Measurements from ENCODE around the gene CST9. TPM values are rescaled to one million over a fixed set of nuclear protein-coding genes. Genes with fewer than 3 reads are reported as not detected.

The CST9 gene
- total and polyA plus RNA-seq, 9 of the 15 experiments (the other 6 are each of a cell fraction or from before 2014, with no cell fraction given) = not detected

DNA sequence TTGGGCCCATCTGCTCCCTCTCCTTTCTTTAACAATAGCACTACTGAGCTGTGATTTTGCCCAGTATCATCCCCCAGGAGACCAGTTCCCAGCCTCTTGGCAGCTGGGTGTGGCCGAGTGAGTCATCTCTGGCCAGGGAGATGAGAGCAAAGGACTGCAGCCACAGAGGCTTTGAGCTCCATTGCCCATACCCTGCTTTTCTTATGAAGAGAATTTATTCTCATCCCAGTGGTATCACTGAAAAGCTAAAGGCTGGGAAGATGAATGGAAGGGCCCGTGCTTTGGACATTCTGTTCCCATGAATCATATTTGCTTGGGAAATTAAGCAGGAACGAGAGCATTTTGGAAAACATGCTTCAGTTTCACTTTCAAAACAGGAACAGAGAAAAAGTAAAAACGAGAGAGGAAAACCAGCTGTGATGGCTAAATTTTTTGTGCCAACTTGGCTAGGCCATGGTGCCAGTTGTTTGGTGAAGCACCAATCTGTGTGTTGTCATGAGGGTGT, 17.2 kb upstream of the CST9 start:
- Histone ChIP-seq H4K20me1 (replicated peaks; ENCODE audit: control insufficient read depth, insufficient read depth, low read length) (no peaks in the 10 kb centered on the region), H3K27ac (ENCODE audit: extremely low read depth, low read depth, low read length) (no peak overlapping the region), H3K9me3 (replicated peaks; ENCODE audit: control insufficient read depth, insufficient read depth, low read depth, low read length) (no peaks in the 10 kb centered on the region), H3K4me2 (ENCODE audit: insufficient read depth, low read length) (peak overlapping the region; percentile 46; the same call in 1 of the 2 replicates), H2AFZ (ENCODE audit: low read depth, low read length) (0 out of 2 replicates have a peak overlapping the region, but pooled peaks have one; percentile 40), H3K4me3 (no peak overlapping the region; the same call in 1 of the 2 replicates), H3K27me3 (ENCODE audit: control insufficient read depth in 2 of 2, insufficient read depth in 2 of 2, low read length in 2 of 2) (no peaks in the 10 kb centered on the region), H3K36me3 (ENCODE audit: control insufficient read depth, insufficient read depth, low read length) (no peaks in the 10 kb centered on the region), H3K4me1 (replicated peaks in 1 of 2; ENCODE audit: control insufficient read depth in 2 of 2, insufficient read depth in 2 of 2, low read length in 2 of 2) (peaks cover 0 to 12% of the 10 kb centered on the region in 2 experiments; a peak in 1 of 5 replicates), H3K9ac (ENCODE audit: insufficient read depth in 1 of 2, low read depth in 2 of 2, low read length in 2 of 2) (no peak overlapping the region), H3K79me2 (ENCODE audit: control insufficient read depth, insufficient read depth, low read length) (no peaks in the 10 kb centered on the region), H3K9me1 (ENCODE audit: control insufficient read depth, insufficient read depth, low read length) (no peaks in the 10 kb centered on the region)
- ATAC-seq (peak; percentile 79), FAIRE-seq (no peak), DNase-seq (ENCODE audit: extremely low read depth in 1 of 4, low spot score in 3 of 4) (peak; percentile 38 to 50 (median 39))
- no TSS peak for BruUV-seq (replicated peaks)
- ChIA-PET POLR2A (interaction anchor here (0.9 to 1.2 kb wide), 3 partner anchors 9 to 14 kb away, joined by 4 read pairs; no protein-coding TSS in a partner anchor), CTCF (ENCODE audit: low intra/inter-chr PET ratio) (no interaction called here)
- in situ Hi-C loops (cut with MboI) (no loop called here), intact Hi-C loops (cut with micrococcal nuclease) (no loop called here)
- 4% methylated on average over 4 of the region's 4 CpGs for WGBS (ENCODE audit: insufficient coverage, low coverage, missing lambda C conversion rate)
- TF ChIP-seq ESRRA (IDR thresholded peaks at IDR 0.05; ENCODE audit: borderline replicate concordance, low read depth) (no peak), RCOR1 (IDR thresholded peaks at IDR 0.05; ENCODE audit: borderline replicate concordance in 1 of 2, low read depth in 2 of 2, low read length in 2 of 2) (peak in 1 of 2 experiments; percentile 34; a peak in 1 of 4 replicates), SMARCA4 (IDR thresholded peaks at IDR 0.05) (0 out of 2 replicates have a peak, but pooled peaks have one; percentile 19), MTA3 (IDR thresholded peaks at IDR 0.05; ENCODE audit: borderline replicate concordance) (no peak), CBFA2T3 (IDR thresholded peaks at IDR 0.05) (0 out of 2 replicates have a peak, but pooled peaks have one; percentile 18), DPF2 (IDR thresholded peaks at IDR 0.05) (0 out of 2 replicates have a peak, but pooled peaks have one; percentile 22), JUND (IDR thresholded peaks at IDR 0.05; ENCODE audit: borderline replicate concordance, low read depth, low read length) (peak; percentile 92), JUND (tag; IDR thresholded peaks at IDR 0.05; ENCODE audit: borderline replicate concordance, low read depth, low read length) (peak; percentile 91), ZBTB7A (IDR thresholded peaks at IDR 0.05; ENCODE audit: borderline replicate concordance, control insufficient read depth, low read depth, low read length) (no peak), RBBP5 (IDR thresholded peaks at IDR 0.05; ENCODE audit: borderline replicate concordance, insufficient read depth, low read length, poor library complexity, severe bottlenecking) (no peak), JUNB (CRISPR knock-in tag; conservative IDR thresholded peaks at IDR 0.05) (0 out of 2 replicates have a peak, but pooled peaks have one; percentile 15), SMARCE1 (IDR thresholded peaks at IDR 0.05) (peak; percentile 66), ZNF76 (CRISPR knock-in tag; IDR thresholded peaks at IDR 0.05; ENCODE audit: borderline replicate concordance) (no peak), KDM1A (IDR thresholded peaks at IDR 0.05) (peak in 1 of 2 experiments; percentile 46; a peak in 3 of 4 replicates), PHF21A (IDR thresholded peaks at IDR 0.05; ENCODE audit: borderline replicate concordance, low read depth) (peak; percentile 64; the same call in 1 of the 2 replicates), JUN (IDR thresholded peaks at IDR 0.05; ENCODE audit: borderline replicate concordance, low read depth, low read length) (peak; percentile 48; the same call in 1 of the 2 replicates), JUN (CRISPR knock-in tag; IDR thresholded peaks at IDR 0.05; ENCODE audit: borderline replicate concordance) (no peak), BCOR (IDR thresholded peaks at IDR 0.05) (no peak), CTBP1 (IDR thresholded peaks at IDR 0.05; ENCODE audit: borderline replicate concordance) (peak; percentile 69; the same call in 1 of the 2 replicates), ZNF445 (CRISPR knock-in tag; IDR thresholded peaks at IDR 0.05; ENCODE audit: low read depth) (no peak), FOSL1 (tag; conservative IDR thresholded peaks at IDR 0.05) (peak; percentile 76), ARID1B (IDR thresholded peaks at IDR 0.05) (peak; percentile 26; the same call in 1 of the 2 replicates), KLF16 (IDR thresholded peaks at IDR 0.05) (no peak), MBD2 (IDR thresholded peaks at IDR 0.05; ENCODE audit: borderline replicate concordance, low read depth) (no peak), GATAD2A (IDR thresholded peaks at IDR 0.05) (no peak)
- TF ChIP-seq, protein P1, sequence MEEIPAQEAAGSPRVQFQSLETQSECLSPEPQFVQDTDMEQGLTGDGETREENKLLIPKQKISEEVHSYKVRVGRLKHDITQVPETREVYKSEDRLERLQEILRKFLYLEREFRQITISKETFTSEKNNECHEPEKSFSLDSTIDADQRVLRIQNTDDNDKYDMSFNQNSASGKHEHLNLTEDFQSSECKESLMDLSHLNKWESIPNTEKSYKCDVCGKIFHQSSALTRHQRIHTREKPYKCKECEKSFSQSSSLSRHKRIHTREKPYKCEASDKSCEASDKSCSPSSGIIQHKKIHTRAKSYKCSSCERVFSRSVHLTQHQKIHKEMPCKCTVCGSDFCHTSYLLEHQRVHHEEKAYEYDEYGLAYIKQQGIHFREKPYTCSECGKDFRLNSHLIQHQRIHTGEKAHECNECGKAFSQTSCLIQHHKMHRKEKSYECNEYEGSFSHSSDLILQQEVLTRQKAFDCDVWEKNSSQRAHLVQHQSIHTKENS (CRISPR knock-in tag; IDR thresholded peaks at IDR 0.05) = no peak
